Measurements from ENCODE around the gene CCSER1.
"Not testable (repeated sequence)": the region's sequence is repeated elsewhere in the genome, so short reads cannot be mapped to it uniquely, and the experiment has no call there.

The CCSER1 gene

DNA sequence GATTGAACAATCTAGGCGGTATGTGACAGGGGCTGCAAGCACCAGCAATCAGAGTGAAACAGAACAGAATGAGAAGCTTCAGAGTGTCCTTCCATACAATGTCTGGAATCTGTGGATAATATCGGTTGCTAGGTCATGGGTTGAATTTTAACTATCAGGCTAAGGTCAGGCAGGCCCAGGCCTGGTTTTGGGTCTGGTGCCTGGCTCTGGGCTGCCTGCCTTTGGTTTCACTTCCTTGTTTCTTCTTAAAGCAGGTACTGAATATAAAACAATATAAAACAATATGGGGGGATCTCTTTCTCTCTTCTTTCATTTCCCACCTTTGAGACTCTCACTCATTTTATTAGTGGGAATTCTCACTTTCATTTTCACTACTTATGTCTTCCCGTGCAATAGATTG is 962.0 kb downstream of the CCSER1 start:
- DNase-seq, result no peak

DNA sequence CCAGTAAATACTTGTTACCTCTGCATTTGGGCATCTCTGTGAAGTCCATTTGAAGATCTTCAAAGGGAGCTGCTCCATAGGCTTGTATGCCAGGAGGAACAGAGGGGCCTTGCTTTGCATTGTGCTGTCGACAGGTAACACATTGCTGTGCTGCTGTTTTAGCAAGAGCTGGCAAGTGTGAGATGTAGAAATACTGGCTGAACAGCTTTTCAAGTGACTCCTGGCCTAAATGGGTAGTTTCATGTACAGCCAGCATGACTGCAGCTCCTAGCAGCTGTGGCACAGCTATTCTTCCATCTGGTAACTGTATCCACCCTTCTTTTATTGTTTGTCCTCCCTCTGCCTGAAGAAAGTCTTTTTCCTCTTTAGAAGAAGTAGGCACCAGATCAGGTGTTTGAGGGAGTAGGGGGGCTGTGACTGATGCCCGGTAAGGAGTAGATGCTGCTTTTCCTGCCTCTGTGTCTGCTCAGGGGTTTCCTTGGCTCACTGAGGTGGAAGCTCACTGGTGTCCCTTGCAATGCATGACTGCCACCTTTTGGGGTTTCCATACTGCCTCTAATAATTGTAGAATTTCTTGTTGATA is 965.3 kb downstream of the CCSER1 start:
- no peak for DNase-seq

DNA sequence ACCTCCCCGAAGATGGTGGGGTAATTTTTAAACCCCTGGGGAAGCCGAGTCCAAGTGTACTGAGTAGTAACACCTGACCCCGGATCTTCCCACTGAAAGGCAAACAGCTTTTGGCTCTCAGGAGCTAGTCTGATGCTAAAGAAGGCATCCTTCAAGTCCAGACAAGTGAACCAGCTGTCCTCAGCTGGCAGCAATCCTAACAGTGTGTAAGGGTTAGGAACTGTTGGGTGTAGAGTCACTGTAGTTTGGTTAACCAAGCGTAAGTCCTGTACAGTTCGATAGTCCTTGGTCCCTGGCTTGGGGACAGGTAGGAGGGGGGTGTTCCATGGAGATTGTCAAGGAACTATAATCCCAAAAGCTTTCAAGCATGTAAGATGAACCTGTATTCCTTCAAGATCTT is 967.0 kb downstream of the CCSER1 start:
- not testable (repeated sequence) for DNase-seq

DNA sequence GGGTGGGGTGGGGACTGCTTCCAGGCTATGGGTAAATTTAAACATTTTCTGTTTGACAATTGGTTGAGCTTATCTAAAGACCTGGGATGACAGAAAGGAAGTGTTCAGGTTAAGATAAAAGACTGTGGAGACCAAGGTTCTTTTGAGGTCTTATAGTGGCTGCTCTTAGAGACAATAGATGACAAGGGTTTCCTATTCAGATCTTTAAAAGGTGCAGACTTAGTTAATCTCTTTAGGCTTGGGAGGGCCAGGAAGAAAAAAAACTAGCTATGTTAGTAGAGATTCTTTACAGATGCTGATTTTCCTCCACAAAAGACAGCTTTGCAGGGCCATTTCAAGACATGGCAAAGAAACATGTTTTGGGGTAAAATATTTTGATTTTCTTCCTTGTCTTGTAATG is 972.5 kb downstream of the CCSER1 start:
- no peak for DNase-seq

GRCh38 chr4:91108751-91109150 is 981.6 kb downstream of the CCSER1 start:
- DNase-seq, result no peak

DNA sequence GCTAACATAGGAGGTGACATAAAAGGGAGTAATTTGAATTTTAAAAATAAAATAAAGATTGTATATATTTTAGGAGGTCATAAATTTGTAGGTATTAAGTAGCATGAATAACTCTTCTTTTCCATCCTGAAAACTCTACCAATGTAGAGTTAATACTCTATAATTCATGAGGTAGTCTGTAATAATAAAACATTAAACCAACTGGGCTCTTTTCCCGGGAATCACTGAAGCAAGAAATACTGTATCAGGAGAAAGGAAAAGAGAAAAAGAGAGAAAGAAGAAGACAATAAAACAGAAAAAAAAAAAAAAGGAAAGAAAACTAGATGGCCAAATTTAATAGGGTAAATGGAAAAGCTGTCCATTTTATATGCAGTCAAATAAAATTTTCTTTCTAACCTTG is 984.4 kb downstream of the CCSER1 start:
- DNase-seq, result no peak

- DNase-seq, result peak; percentile 20
Measured at GRCh38 chr4:91113130-91113706, 986.0 kb downstream of the CCSER1 start.

- DNase-seq, result no peak
Measured at GRCh38 chr4:91114386-91114785, 987.2 kb downstream of the CCSER1 start.

- DNase-seq, result no peak
Measured at GRCh38 chr4:91116861-91117260, 989.7 kb downstream of the CCSER1 start.

- DNase-seq, result no peak
Measured at GRCh38 chr4:91118597-91118996, 991.4 kb downstream of the CCSER1 start.

GRCh38 chr4:91123742-91124141 is 996.5 kb downstream of the CCSER1 start:
- DNase-seq, result no peak

- no peak for DNase-seq
Measured at GRCh38 chr4:91127192-91127591, 1000.0 kb downstream of the CCSER1 start.

GRCh38 chr4:91127831-91128230 is 1000.6 kb downstream of the CCSER1 start:
- no peak for DNase-seq

- no peak for DNase-seq
Measured at GRCh38 chr4:91128519-91128918, 1001.3 kb downstream of the CCSER1 start.

DNA sequence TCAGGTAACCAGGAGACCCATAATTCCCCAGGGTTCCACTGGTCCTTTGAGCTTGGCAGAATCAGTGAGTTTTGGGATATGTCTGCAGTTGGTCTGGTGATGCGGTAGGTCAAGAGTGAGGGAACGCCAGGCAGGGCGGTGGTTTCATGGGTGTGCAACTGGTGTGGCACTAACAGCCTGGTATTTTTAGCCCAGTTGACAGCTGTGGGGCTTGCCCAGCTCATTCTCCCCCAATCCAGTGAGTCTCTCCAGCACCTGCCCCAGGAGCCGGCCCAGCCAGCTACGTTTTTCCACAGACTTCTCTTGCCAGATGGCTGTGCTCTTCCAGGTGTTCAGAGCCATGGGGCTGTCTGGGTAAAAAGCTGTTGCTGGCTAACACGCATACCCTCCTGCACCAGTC is 1019.9 kb downstream of the CCSER1 start:
- no peak for DNase-seq

GRCh38 chr4:91154041-91154440 is 1026.8 kb downstream of the CCSER1 start:
- DNase-seq, result not testable (repeated sequence)

DNA sequence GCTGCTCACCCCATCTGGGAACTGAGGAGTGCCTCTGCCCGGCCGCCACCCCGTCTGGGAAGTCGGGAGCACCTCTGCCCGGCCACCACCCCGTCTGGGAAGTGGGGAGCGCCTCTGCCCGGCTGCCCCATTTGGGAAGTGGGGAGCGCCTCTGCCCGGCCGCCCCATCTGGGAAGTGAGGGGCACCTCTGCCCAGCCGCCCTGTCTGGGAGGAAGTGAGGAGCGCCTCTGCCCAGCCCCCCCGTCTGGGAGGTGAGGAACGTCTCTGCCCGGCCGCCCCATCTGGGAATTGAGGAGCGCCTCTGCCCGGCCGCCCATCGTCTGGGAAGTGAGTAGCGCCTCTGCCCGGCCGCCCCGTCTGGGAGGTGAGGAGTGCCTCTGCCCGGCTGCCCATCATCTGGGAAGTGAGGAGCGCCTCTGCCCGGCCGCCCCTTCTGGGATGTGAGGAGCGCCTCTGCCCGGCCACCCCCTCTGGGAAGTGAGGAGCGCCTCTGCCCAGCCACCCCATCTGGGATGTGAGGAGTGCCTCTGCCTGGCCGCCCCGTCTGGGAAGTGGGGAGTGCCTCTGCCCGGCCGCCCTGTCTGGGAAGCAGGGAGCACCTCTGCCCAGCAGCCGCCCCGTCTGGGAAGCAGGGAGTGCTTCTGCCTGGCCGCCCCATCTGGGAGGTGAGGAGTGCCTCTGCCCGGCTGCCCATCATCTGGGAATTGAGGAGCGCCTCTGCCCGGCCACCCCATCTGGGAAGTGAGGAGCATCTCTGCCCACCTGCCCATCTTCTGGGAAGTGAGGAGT is 1040.9 kb downstream of the CCSER1 start:
- not testable (repeated sequence) for DNase-seq

- DNase-seq, result no peak
Measured at GRCh38 chr4:91170768-91171167, 1043.6 kb downstream of the CCSER1 start.

DNA sequence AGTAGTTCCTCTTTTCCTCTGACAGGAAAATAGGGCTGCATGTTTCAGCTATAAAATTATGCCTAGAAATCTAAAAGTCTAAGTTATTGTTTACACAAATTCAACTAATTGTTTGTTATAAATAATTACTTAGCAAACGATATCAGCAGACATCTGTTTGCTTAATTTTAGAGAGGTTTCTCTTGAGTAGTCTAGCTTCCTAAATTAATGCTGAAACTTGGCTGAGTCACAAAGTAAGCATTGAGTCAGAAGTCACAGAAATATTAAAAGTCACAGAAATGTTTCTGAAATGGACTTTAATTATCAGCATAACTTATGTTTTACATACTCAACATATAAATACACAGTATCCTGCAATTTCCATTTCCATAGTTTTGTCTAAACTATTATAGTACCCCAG is 1044.0 kb downstream of the CCSER1 start:
- no peak for DNase-seq

DNA sequence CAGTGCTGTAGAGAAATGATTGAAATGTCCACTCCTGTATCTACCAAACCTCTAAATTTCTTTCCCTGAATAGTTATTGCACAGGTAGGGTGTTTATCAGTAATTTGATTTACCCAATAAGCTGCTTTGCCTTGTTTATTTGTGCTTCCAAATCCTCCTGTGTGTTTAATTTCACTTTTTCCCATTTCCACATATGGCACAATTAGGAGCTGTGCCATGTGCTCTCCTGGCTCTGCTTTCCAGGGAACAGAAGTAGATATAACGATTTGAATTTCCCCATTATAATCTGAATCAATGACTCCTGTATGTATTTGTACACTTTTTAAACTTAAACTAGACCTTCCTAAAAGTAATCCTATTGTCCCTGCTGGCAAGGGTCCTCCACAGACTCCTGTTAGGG is 1057.9 kb downstream of the CCSER1 start:
- not testable (repeated sequence) for DNase-seq

DNA sequence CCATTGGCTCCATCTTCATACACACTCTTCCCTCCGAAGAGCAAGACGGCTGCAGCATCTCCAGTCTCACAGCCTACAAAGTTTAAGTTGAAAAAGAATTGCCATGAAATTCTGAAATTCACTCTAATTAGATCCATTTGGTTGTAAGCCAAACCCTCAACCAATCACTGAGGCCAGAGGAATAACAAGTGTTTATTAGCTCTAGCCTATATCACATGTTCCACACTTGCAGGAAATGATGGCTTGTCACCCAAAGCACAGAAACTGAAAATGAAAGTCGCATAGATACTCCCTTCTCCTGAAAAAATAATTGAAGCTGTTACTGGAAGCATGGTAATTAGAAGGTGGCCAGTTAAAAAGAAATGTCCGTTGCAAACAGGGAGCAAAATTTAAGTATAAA is 1071.8 kb downstream of the CCSER1 start:
- DNase-seq, result peak; percentile 53

DNA sequence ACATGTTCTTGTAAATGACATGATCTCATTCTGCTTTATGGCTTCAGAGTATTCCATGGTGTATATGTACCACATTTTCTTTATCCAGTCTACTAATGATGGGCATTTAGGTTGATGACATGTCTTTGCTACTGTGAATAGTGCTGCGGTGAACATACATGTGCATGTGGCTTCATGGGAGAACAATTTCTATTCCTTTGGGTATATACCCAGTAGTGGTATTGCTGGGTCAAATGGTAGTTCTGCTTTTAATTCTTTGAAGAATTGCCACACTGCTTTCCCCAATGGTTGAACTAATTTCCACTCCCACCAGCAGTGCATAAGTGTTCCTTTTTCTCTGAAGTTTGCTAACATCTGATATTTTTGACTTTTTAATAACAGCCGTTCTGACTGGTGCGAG is 1080.3 kb downstream of the CCSER1 start:
- DNase-seq, result no peak

GRCh38 chr4:91212211-91212610 is 1085.0 kb downstream of the CCSER1 start:
- DNase-seq, result no peak

DNA sequence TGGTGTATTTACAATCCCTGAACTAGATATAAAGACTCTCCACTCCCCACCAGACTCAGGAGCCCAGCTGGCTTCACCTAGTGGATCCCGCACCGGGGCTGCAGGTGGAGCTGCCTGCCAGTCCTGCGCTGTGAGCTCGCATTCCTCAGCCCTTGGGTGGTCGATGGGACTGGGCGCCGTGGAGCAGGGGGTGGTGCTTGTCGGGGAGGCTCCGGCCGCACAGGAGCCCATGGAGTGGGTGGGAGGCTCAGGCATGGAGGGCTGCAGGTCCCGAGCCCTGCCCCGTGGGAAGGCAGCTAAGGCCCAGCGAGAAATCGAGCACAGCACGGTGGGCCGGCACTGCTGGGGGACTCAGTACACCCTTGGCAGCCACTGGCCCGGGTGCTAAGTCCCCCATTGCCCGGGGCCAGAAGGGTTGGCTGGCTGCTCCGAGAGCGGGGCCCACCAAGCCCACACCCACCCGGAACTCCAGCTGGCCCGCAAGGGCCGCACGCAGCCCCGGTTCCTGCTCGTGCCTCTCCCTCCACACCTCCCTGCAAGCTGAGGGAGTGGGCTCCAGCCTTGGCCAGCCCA is 1090.7 kb downstream of the CCSER1 start:
- DNase-seq, result not testable (repeated sequence)
